Transverse colon (tissue), 4 donors: ENCODE data around the gene ZNF497. TPM values are rescaled to one million over a fixed set of nuclear protein-coding genes. Genes with fewer than 3 reads are reported as not detected.

ENCODE experiments used
- DNase-seq: peaks from one replicate; pipeline ENCODE4 v3.0.0-alpha.2; 2019
- H3K27ac ChIP-seq, 4 donors: fragments of 200-600 bp; sonication (generic); 2 replicates each; pipeline ENCODE4 v1.5.1; 2016 to 2018; ENCODE audit warnings: inconsistent platforms in 4 of 4
- H3K27me3 ChIP-seq: fragments of 200-600 bp; sonication (generic); 2 replicates; pipeline ENCODE4 v1.5.1; 2017; ENCODE audit warnings: inconsistent platforms
- H3K36me3 ChIP-seq, 4 donors: fragments of 200-600 bp; sonication (generic); 2 replicates each; pipeline ENCODE4 v1.5.1; 2017 to 2019; ENCODE audit warnings: inconsistent platforms in 4 of 4
- H3K4me1 ChIP-seq, 4 donors: fragments of 200-600 bp; sonication (generic); 2 replicates each; pipeline ENCODE4 v1.5.1; 2017 to 2020; ENCODE audit warnings: inconsistent platforms in 4 of 4
- H3K4me3 ChIP-seq, 4 donors: fragments of 200-600 bp; sonication (generic); 1 replicate in 1 of 4; 2 replicates in 3 of 4; pipeline versions ENCODE4 v1.5.1 to v1.6.1; 2017 to 2019; ENCODE audit warnings: inconsistent platforms in 4 of 4
- H3K9me3 ChIP-seq, 2 donors: fragments of 200-600 bp; sonication (generic); 2 replicates each; pipeline ENCODE4 v1.5.1; 2017 to 2019; ENCODE audit warnings: inconsistent platforms in 2 of 2
- EP300 ChIP-seq: sonication (generic); formaldehyde crosslinking; IDR thresholded peaks from one replicate; pipeline ENCODE4 v1.6.1; 2017; ENCODE audit warnings: antibody characterized with exemption, low read depth
- POLR2A ChIP-seq: fragments of 450-650 bp; IDR thresholded peaks from one replicate; pipeline ENCODE4 v1.6.1; 2016; ENCODE audit warnings: antibody characterized with exemption, mild to moderate bottlenecking, moderate library complexity
- POLR2AphosphoS5 ChIP-seq, 3 donors: sonication (generic); formaldehyde crosslinking; IDR thresholded peaks; one replicate each; pipeline ENCODE4 v1.6.1; 2016; ENCODE audit warnings: antibody characterized with exemption in 3 of 3
- WGBS, 2 donors: methylation state at CpG; one replicate each; pipeline ENCODE4 v1.1.5; 2018; ENCODE audit warnings: low coverage in 1 of 2; 5-methylcytosine and 5-hydroxymethylcytosine counted together
- in situ Hi-C, 4 donors: fragments of 200-750 bp; cut with MboI; loops; one replicate each; pipeline versions ENCODE4 v1.15.0 to v1.15.1; 2017; ENCODE audit warnings: low sequenced_read_pairs in 3 of 4, low pct_ligation_motif_present in 1 of 4, low pct_unique_long_range_greater_than_20kb in 1 of 4
- intact Hi-C: fragments of 100-400 bp; cut with DNase I; formaldehyde crosslinking; loops from one replicate; pipeline ENCODE4 v1.15.1; 2023; ENCODE audit warnings: low total_unique reads
- total RNA-seq, 4 donors: library from RNA; depleted of rRNA; stranded (reverse); fragments of >200 nt; gene quantifications; one replicate each; pipeline ENCODE4 v1.1.0, GENCODE V29; 2016
- TF ChIP-seq, protein P1 (sequence below), 5 experiments: fragments of 200-600 bp in 3 of 5; fragments of 450-650 bp in 2 of 5; sonication (generic) in 3 of 5; IDR thresholded peaks; 1 replicate in 2 of 5; 2 replicates in 3 of 5; pipeline ENCODE4 v1.5.1; 2016 to 2017; ENCODE audit warnings: antibody characterized with exemption in 5 of 5, inconsistent platforms in 3 of 5, mild to moderate bottlenecking in 2 of 5, moderate library complexity in 1 of 5

Gene ZNF497
- total RNA-seq, 4 donors from 2014 or later = 1.3 to 19.3 (median 4.2) TPM

DNA sequence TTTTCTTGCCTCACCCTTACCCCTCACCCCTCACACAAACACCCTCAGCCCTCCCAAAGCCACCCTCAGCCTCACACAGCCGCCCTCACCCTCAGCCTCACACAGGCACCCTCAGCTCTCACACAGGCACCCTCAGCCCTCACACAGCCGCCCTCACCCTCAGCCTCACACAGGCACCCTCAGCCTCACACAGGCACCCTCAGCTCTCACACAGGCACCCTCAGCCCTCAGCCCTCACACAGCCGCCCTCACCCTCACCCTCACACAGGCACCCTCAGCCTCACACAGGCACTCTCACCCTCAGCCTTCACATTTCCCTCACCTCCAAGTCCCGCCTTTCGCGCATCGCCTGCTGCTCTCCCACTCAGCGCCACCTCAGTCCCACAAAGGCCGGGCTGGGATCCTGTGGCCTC lies 36.0 kb downstream of the ZNF497 start:
- intact Hi-C loops = no loop called here
- in situ Hi-C loops = no loop called here
- Histone ChIP-seq H3K4me3 (peak overlapping the region; percentile 55 to 73 (median 62)), H3K9me3 (no peaks in the 10 kb centered on the region), H3K27ac (peak overlapping the region; percentile 80 to 94 (median 88)), H3K27me3 (no peaks in the 10 kb centered on the region), H3K4me1 (peaks cover 16 to 27% (median 22%) of the 10 kb centered on the region in 4 donors), H3K36me3 (no peaks in the 10 kb centered on the region)
- no peak for DNase-seq
- 6 to 7% methylated on average over 2 to 9 of the region's 9 CpGs for WGBS, 2 donors
- TF ChIP-seq POLR2AphosphoS5 (IDR thresholded peaks at IDR 0.05) (no peak), POLR2A (no peak), EP300 (no peak)
- TF ChIP-seq, protein P1, sequence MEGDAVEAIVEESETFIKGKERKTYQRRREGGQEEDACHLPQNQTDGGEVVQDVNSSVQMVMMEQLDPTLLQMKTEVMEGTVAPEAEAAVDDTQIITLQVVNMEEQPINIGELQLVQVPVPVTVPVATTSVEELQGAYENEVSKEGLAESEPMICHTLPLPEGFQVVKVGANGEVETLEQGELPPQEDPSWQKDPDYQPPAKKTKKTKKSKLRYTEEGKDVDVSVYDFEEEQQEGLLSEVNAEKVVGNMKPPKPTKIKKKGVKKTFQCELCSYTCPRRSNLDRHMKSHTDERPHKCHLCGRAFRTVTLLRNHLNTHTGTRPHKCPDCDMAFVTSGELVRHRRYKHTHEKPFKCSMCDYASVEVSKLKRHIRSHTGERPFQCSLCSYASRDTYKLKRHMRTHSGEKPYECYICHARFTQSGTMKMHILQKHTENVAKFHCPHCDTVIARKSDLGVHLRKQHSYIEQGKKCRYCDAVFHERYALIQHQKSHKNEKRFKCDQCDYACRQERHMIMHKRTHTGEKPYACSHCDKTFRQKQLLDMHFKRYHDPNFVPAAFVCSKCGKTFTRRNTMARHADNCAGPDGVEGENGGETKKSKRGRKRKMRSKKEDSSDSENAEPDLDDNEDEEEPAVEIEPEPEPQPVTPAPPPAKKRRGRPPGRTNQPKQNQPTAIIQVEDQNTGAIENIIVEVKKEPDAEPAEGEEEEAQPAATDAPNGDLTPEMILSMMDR (IDR thresholded peaks at IDR 0.05) = no peak

GRCh38 chr19:58325311-58326022 lies 37.1 kb downstream of the ZNF497 start:
- peak overlapping the region in 2 of 4 donors; percentile 66 to 73 for H3K4me3 ChIP-seq
- H3K27me3 ChIP-seq = no peaks in the 10 kb centered on the region
- DNase-seq = no peak
- no peaks in the 10 kb centered on the region for H3K9me3 ChIP-seq
- H3K36me3 ChIP-seq = no peaks in the 10 kb centered on the region
- TF ChIP-seq, protein P1 (IDR thresholded peaks at IDR 0.05) = no peak
- TF ChIP-seq POLR2A (no peak), EP300 (no peak), POLR2AphosphoS5 (IDR thresholded peaks at IDR 0.05) (no peak)
- H3K27ac ChIP-seq = no peak overlapping the region
- in situ Hi-C loops = no loop called here
- 48 to 86% methylated on average over 4 to 6 of the region's 6 CpGs for WGBS, 2 donors
- peaks cover 16 to 27% (median 22%) of the 10 kb centered on the region in 4 donors for H3K4me1 ChIP-seq
- intact Hi-C loops = no loop called here

- H3K27me3 ChIP-seq = no peaks in the 10 kb centered on the region
- WGBS, 2 donors = 92% methylated on average over 10 of the region's 10 CpGs; no CpG with 5 or more reads in 1 of the 2 donors
- intact Hi-C loops = no loop called here
- H3K27ac ChIP-seq = no peak overlapping the region
- H3K9me3 ChIP-seq = no peaks in the 10 kb centered on the region
- no peak for DNase-seq
- in situ Hi-C loops = no loop called here
- H3K4me1 ChIP-seq = no peaks in the 10 kb centered on the region
- H3K36me3 ChIP-seq = peaks cover 0 to 4% (median 2%) of the 10 kb centered on the region in 4 donors
- H3K4me3 ChIP-seq = no peak overlapping the region
- TF ChIP-seq EP300 (no peak), POLR2AphosphoS5 (IDR thresholded peaks at IDR 0.05) (no peak)
- TF ChIP-seq, protein P1 (IDR thresholded peaks at IDR 0.05) = no peak
Observed at GRCh38 chr19:58319241-58319640, 43.3 kb downstream of the ZNF497 start.

DNA sequence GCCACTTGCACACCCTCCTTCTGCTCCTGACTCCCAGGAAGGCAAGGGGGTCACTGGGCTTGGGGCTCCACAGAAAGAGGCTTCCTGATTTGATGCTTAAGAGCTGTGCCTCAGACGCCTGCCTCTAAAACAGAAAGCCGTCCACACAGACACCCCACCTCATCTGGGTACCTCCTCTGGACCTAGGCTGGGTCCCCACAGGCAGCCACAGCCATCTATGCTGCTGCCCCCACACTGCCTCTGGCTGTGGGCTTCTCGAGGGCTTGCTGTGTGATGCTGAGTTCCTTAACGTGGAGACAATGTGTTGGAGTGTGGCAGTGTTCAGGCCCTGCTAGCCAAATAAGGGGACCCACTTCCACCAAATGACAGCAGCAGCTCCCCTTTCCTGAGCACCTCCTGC lies 44.3 kb downstream of the ZNF497 start:
- Histone ChIP-seq H3K36me3 (peaks cover 0 to 10% (median 2%) of the 10 kb centered on the region in 4 donors), H3K27ac (no peak overlapping the region), H3K27me3 (no peaks in the 10 kb centered on the region), H3K4me3 (no peak overlapping the region), H3K4me1 (no peaks in the 10 kb centered on the region), H3K9me3 (no peaks in the 10 kb centered on the region)
- TF ChIP-seq, protein P1 (IDR thresholded peaks at IDR 0.05) = no peak
- TF ChIP-seq POLR2AphosphoS5 (IDR thresholded peaks at IDR 0.05) (no peak), EP300 (no peak), POLR2A (no peak)
- no peak for DNase-seq
- intact Hi-C loops (no loop called here), in situ Hi-C loops (no loop called here)
- WGBS, 2 donors = 65 to 85% methylated on average over 2 to 4 of the region's 4 CpGs
